Stimulated activated CD8-positive, alpha-beta memory T cell treated with anti-CD3 and anti-CD28 coated beads, Interleukin-4, amount 100 ng/mL, for 4 hours (primary cell): Measurements from ENCODE around the gene GLP1R.
"Not testable (repeated sequence)": the region's sequence is repeated elsewhere in the genome, so short reads cannot be mapped to it uniquely, and the experiment has no call there.

Experiments
- DNase-seq, 2 donors: peaks; one replicate each; pipeline ENCODE4 v3.0.0-alpha.2; 2020; ENCODE audit warnings: low read depth in 2 of 2, low spot score in 1 of 2

Gene GLP1R

GRCh38 chr6:39118921-39119320 lies 70.3 kb downstream of the GLP1R start:
- DNase-seq = no peak

- no peak for DNase-seq
These were observed 75.5 kb downstream of the GLP1R start for GRCh38 chr6:39124114-39124513.

DNA sequence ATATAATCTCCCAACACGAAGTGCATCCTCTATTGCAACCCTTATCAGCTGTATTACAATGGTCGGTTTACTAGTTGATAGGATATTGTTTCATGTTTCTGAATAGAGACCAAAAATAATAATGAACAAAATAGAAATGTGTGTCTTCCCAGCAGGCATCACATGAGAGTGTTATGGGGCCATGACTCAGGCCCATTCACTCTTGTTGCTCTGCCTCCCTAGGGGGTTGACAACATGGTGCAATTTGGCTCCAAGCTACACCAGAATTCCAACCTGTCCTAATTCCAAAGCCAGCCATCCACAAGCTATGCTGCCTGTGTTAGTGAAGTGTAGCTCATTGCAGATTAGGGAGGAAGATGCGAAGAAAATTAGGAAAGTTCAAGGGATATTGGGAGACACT lies 79.5 kb downstream of the GLP1R start:
- no peak for DNase-seq

GRCh38 chr6:39128832-39129231 lies 80.3 kb downstream of the GLP1R start:
- DNase-seq = no peak

DNA sequence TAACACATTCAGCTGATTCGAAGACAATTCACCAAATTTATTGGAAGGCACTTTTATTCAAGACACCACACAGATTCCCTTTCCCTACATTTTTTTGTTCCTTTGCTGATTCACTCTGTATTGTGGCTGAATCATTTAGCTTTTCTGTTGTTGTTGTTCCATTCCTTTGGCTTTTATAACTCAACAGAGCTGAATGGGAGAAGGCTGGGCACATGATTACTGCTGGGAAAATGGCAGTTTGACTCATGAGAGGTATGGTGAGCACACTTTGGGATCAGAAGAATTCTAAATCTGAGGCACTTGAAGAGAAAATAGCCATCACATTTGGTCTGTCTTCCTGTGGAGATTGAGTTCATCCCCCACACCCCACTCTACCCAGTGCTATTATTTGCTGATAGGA lies 82.1 kb downstream of the GLP1R start:
- no peak for DNase-seq

DNA sequence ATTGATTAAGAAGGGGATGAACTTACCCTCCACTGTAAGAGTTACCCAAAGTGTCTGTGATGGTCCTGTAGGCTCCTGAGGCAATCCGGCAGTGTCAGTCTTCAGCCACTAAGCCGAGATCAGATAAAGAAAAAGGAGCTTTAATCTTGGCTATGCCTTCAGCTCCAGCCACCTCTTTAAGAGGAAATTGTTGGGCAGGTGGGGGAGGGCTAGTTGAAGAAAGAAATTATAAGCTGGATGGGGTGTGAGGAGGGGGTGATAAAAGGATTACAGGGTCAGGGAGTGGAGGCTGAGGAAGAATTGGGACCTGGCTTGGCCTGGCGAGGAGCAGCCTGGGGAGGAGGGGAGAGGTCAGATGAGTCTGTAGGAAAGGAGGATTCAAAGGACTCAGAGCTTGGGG lies 86.2 kb downstream of the GLP1R start:
- not testable (repeated sequence) for DNase-seq

- DNase-seq = not testable (repeated sequence)
These were observed 87.6 kb downstream of the GLP1R start for GRCh38 chr6:39136207-39136606.

DNA sequence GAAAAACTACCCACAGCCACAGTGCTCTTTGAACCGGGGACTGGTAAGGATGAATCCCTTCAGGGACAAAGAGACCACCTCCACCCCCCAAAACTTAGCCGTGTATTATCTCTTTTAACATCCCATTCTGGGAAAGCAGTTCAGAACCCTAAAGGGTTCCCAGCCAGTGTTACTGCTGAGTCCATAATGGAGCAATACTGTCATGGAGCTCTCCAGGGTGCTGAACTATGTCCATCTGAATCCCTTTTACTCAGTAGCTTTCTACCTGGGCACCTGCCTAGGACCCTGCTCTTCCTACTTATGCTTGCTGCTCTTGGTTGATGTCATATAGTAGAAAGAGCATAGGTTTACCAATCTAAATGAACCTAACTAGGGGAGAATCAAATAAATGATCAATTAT lies 88.7 kb downstream of the GLP1R start:
- no peak for DNase-seq
